ENCODE measurements around the gene ITPK1.

- TF ChIP-seq POLR2A (IDR thresholded peaks at IDR 0.05; ENCODE audit: low read depth, low read length) (no peak), POLR2AphosphoS5 (IDR thresholded peaks at IDR 0.05; ENCODE audit: low read depth, low read length) (no peak), TAF1 (IDR thresholded peaks at IDR 0.05; ENCODE audit: borderline replicate concordance, low read depth, low read length) (no peak)
Observed at GRCh38 chr14:92903359-92903758, 212.4 kb downstream of the ITPK1 start.

Measured in GM12892 (cell line).